Body of pancreas (tissue), 4 donors: ENCODE measurements around the gene PTP4A2.

Experiments used
- POLR2A ChIP-seq, 3 donors: fragments of 450-650 bp; IDR thresholded peaks; one replicate each; pipeline ENCODE4 v1.6.1; 2016; ENCODE audit warnings: antibody characterized with exemption in 3 of 3, mild to moderate bottlenecking in 2 of 3
- TF ChIP-seq, protein P1 (sequence below), 7 experiments: fragments of 450-650 bp in 4 of 7; fragments of 200-600 bp in 3 of 7; sonication (generic) in 3 of 7; IDR thresholded peaks; one replicate each; pipeline ENCODE4 v1.5.1; 2016 to 2019; ENCODE audit warnings: antibody characterized with exemption in 7 of 7

DNA sequence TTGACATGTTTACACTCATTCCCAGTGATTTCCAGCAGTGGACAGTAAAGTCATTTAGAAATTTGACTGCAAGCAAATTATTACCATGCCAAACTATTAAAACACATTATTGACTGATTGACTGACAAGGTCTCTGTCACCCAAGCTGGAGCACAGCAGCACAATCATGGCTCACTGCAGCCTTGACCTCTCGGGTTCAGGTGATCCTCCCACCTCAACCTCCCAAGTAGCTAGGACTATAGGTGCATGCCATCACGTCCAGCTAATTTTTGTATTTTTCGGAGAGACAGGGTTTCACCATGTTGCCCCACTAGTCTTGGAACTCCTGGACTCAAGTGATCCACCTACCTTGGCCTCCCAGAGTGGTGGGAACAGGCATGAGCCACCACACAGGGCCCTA is 24.2 kb downstream of the PTP4A2 start:
- TF ChIP-seq, protein P1, sequence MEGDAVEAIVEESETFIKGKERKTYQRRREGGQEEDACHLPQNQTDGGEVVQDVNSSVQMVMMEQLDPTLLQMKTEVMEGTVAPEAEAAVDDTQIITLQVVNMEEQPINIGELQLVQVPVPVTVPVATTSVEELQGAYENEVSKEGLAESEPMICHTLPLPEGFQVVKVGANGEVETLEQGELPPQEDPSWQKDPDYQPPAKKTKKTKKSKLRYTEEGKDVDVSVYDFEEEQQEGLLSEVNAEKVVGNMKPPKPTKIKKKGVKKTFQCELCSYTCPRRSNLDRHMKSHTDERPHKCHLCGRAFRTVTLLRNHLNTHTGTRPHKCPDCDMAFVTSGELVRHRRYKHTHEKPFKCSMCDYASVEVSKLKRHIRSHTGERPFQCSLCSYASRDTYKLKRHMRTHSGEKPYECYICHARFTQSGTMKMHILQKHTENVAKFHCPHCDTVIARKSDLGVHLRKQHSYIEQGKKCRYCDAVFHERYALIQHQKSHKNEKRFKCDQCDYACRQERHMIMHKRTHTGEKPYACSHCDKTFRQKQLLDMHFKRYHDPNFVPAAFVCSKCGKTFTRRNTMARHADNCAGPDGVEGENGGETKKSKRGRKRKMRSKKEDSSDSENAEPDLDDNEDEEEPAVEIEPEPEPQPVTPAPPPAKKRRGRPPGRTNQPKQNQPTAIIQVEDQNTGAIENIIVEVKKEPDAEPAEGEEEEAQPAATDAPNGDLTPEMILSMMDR (IDR thresholded peaks at IDR 0.05): no peak
- no peak for TF ChIP-seq POLR2A (IDR thresholded peaks at IDR 0.05)
